HepG2 (cell line): ENCODE data around the gene BTBD19. TPM values are rescaled to one million over a fixed set of nuclear protein-coding genes. Genes with fewer than 3 reads are reported as not detected.

ENCODE experiments used
- DPF2 ChIP-seq: sonication (generic); formaldehyde crosslinking; IDR thresholded peaks from 2 replicates; pipeline ENCODE4 v1.4.0; 2020; ENCODE audit warnings: mild to moderate bottlenecking, low read depth, missing genetic modification reagents, borderline replicate concordance
- EEA1 ChIP-seq: sonication (generic); formaldehyde crosslinking; IDR thresholded peaks from 2 replicates; pipeline ENCODE4 v1.5.1; 2020; ENCODE audit warnings: mild to moderate bottlenecking, missing genetic modification reagents, borderline replicate concordance
- EED ChIP-seq: sonication (generic); formaldehyde crosslinking; IDR thresholded peaks from 2 replicates; pipeline ENCODE4 v1.5.0; 2020; ENCODE audit warnings: mild to moderate bottlenecking, missing genetic modification reagents
- FOXP1 ChIP-seq, 2 experiments: fragments of 450-650 bp in 1 of 2; IDR thresholded peaks; 2 replicates each; pipeline ENCODE4 v1.6.1; 2017 to 2018; ENCODE audit warnings: antibody characterized with exemption in 1 of 2
- HNRNPUL1 ChIP-seq: fragments of 200-400 bp; formaldehyde crosslinking; IDR thresholded peaks from 2 replicates; pipeline ENCODE4 v1.6.1; 2017; ENCODE audit warnings: low read depth, mild to moderate bottlenecking, low read length, moderate library complexity
- RARG ChIP-seq: sonication (generic); formaldehyde crosslinking; IDR thresholded peaks from 2 replicates; pipeline ENCODE4 v1.4.0; 2020; ENCODE audit warnings: low read depth, mild to moderate bottlenecking, missing genetic modification reagents
- SMARCC2 ChIP-seq: fragments of 450-650 bp; IDR thresholded peaks from 2 replicates; pipeline ENCODE4 v1.6.1; 2017; ENCODE audit warnings: antibody characterized with exemption, mild to moderate bottlenecking
- SP2 ChIP-seq: sonication (generic); formaldehyde crosslinking; IDR thresholded peaks from 2 replicates; pipeline ENCODE4 v1.5.1; 2020; ENCODE audit warnings: mild to moderate bottlenecking, missing genetic modification reagents
- ZBED4 ChIP-seq: sonication (generic); formaldehyde crosslinking; IDR thresholded peaks from 2 replicates; pipeline ENCODE4 v1.4.0; 2020; ENCODE audit warnings: missing genetic modification reagents, borderline replicate concordance
- ZBTB46 ChIP-seq: sonication (generic); formaldehyde crosslinking; IDR thresholded peaks from 2 replicates; pipeline ENCODE4 v1.4.0; 2020; ENCODE audit warnings: mild to moderate bottlenecking, missing genetic modification reagents, borderline replicate concordance
- ZBTB7A ChIP-seq: sonication (generic); formaldehyde crosslinking; IDR thresholded peaks from 2 replicates; pipeline ENCODE4 v1.8.0; 2022; ENCODE audit warnings: mild to moderate bottlenecking, missing genetic modification reagents
- ZNF546 ChIP-seq: sonication (generic); formaldehyde crosslinking; conservative IDR thresholded peaks from 2 replicates; pipeline ENCODE4 v1.8.1; 2023; ENCODE audit warnings: mild to moderate bottlenecking, missing genetic modification reagents
- ZUFSP ChIP-seq: sonication (generic); formaldehyde crosslinking; IDR thresholded peaks from 2 replicates; pipeline ENCODE4 v1.9.0; 2021; ENCODE audit warnings: missing genetic modification reagents, mild to moderate bottlenecking, borderline replicate concordance
- polyA plus RNA-seq, 8 experiments: library from polyadenylated mRNA; depleted of rRNA in 3 of 8; stranded (reverse) in 7 of 8; unstranded in 1 of 8; fragments of >200 nt; fragmentation: Illumina TruSeq in 4 of 8; extraction: Trizol in 4 of 8; gene quantifications; 2 replicates each; pipeline versions ENCODE4 v1.2.1 to v1.2.3, GENCODE V29; 2011 to 2016; ENCODE audit warnings: low read depth in 4 of 8, missing spikeins in 1 of 8, mixed read lengths in 1 of 8; ENCODE audit not compliant: insufficient read depth in 1 of 8
- total RNA-seq, 5 experiments: library from RNA; depleted of rRNA; stranded (reverse); fragments of >200 nt; fragmentation: Illumina TruSeq; extraction: Trizol; gene quantifications; 2 replicates each; pipeline ENCODE4 v1.2.3, GENCODE V29; 2016; ENCODE audit warnings: low read depth in 1 of 5

BTBD19 gene
- total and polyA plus RNA-seq, 2 of the 13 experiments (the other 11 are each of a cell fraction or from before 2014, with no cell fraction given), result 2.7 to 6.7 TPM

GRCh38 chr1:44806704-44807363, 1.5 kb upstream of the BTBD19 start, which contains the start of gene DYNLT4 (continued):
- TF ChIP-seq EED (peak; percentile 26; the same call in 1 of the 2 replicates), HNRNPUL1 (no peak), RARG (no peak), SMARCC2 (no peak), ZBTB46 (CRISPR knock-in tag) (no peak), EEA1 (peak; percentile 23; the same call in 1 of the 2 replicates), ZUFSP (CRISPR knock-in tag) (no peak), ZBED4 (CRISPR knock-in tag) (no peak), FOXP1 (IDR thresholded peaks at IDR 0.05) (no peak), FOXP1 (CRISPR knock-in tag; IDR thresholded peaks at IDR 0.05) (no peak), SP2 (CRISPR knock-in tag) (no peak; the same call in 1 of the 2 replicates), DPF2 (CRISPR knock-in tag) (no peak), ZNF546 (CRISPR knock-in tag) (no peak), ZBTB7A (no peak)
